GM12878 (cell line): Measurements from ENCODE around the gene CACNA1D. TPM values are rescaled to one million over a fixed set of nuclear protein-coding genes. Genes with fewer than 3 reads are reported as not detected.

Experiments used
- ATAC-seq: fragments of 200-7000 bp; cut with Tn5 transposase; 3 replicates; pipeline ENCODE4 v1.9.1; 2020; ENCODE audit warnings: mild to moderate bottlenecking, moderate library complexity
- BruUV-seq: library from RNA; stranded (reverse); fragments of 400-500 nt; replicated peaks from 2 replicates; lab custom pipeline; 2021; lab: Mats Ljungman, UMichigan
- CTCF ChIA-PET: fragments of 300-600 bp; sonication (Branson Sonifier 250); formaldehyde crosslinking; extraction: SDS; loops from one replicate; lab custom pipeline; 2021; ENCODE audit warnings: inconsistent platforms; lab: Yijun Ruan, JAX
- POLR2A ChIA-PET: fragments of 350-600 bp; formaldehyde crosslinking; extraction: SDS; loops from one replicate; lab custom pipeline; 2021; ENCODE audit warnings: inconsistent platforms; lab: Charles Lee
- RAD21 ChIA-PET: fragments of 300-600 bp; sonication (Branson Sonifier 250); formaldehyde crosslinking; loops from one replicate; lab custom pipeline; 2023; ENCODE audit warnings: antibody characterized with exemption; ENCODE audit not compliant: unreplicated experiment; lab: Charles Lee
- SMC1A ChIA-PET: fragments of 300-600 bp; sonication (Branson Sonifier 250); formaldehyde crosslinking; loops from one replicate; lab custom pipeline; 2023; ENCODE audit not compliant: unreplicated experiment, uncharacterized antibody; lab: Charles Lee
- DNase-seq: peaks from one replicate; pipeline ENCODE4 v3.0.0-alpha.2; 2011; ENCODE audit warnings: low read depth, low spot score
- FAIRE-seq: peaks from 3 replicates; lab custom pipeline; 2011; peaks lifted over from hg19 to GRCh38; lab: Jason Lieb, UNC
- H2AFZ ChIP-seq: 2 replicates; pipeline ENCODE4 v1.6.0; 2011; ENCODE audit warnings: low read depth, low read length, control low read depth; ENCODE audit not compliant: control insufficient read depth
- H3K27ac ChIP-seq: 2 replicates; pipeline ENCODE4 v1.5.1; 2011; ENCODE audit warnings: control low read depth; ENCODE audit not compliant: control insufficient read depth, insufficient read depth
- H3K27me3 ChIP-seq, 2 experiments: replicated peaks in 1 of 2; 2 replicates each; pipeline versions ENCODE4 v1.6.0 to v1.6.1; 2011; ENCODE audit warnings: low read length in 1 of 2; ENCODE audit not compliant: control insufficient read depth in 2 of 2, insufficient read depth in 2 of 2
- H3K36me3 ChIP-seq, 2 experiments: 2 replicates each; pipeline ENCODE4 v1.5.1; 2011; ENCODE audit warnings: low read length in 1 of 2; ENCODE audit not compliant: control insufficient read depth in 2 of 2, insufficient read depth in 2 of 2
- H3K4me1 ChIP-seq: 2 replicates; pipeline ENCODE4 v1.6.1; 2011; ENCODE audit warnings: mild to moderate bottlenecking, low read length, moderate library complexity, mixed read lengths; ENCODE audit not compliant: control insufficient read depth, insufficient read depth
- H3K4me2 ChIP-seq: 2 replicates; pipeline ENCODE4 v1.6.0; 2011; ENCODE audit warnings: control low read depth; ENCODE audit not compliant: control insufficient read depth, insufficient read depth
- H3K4me3 ChIP-seq: fragments of 200-600 bp; sonication (generic); 2 replicates; pipeline ENCODE4 v1.5.1; 2016
- H3K79me2 ChIP-seq: 2 replicates; pipeline ENCODE4 v1.6.0; 2011; ENCODE audit warnings: low read length; ENCODE audit not compliant: control insufficient read depth, insufficient read depth
- H3K9ac ChIP-seq: 2 replicates; pipeline ENCODE4 v1.8.0; 2011; ENCODE audit warnings: low read length, control low read depth, mixed read lengths; ENCODE audit not compliant: control insufficient read depth, insufficient read depth
- H3K9me3 ChIP-seq: replicated peaks from 3 replicates; pipeline ENCODE4 v1.5.1; 2011; ENCODE audit warnings: mild to moderate bottlenecking, low read length; ENCODE audit not compliant: control insufficient read depth, insufficient read depth
- H4K20me1 ChIP-seq: 2 replicates; pipeline ENCODE4 v1.6.0; 2011; ENCODE audit not compliant: control insufficient read depth, insufficient read depth
- CBFB ChIP-seq: IDR thresholded peaks from 2 replicates; pipeline ENCODE4 v1.6.1; 2016; ENCODE audit warnings: antibody characterized with exemption, low read depth
- CHD2 ChIP-seq: IDR thresholded peaks from 2 replicates; pipeline ENCODE4 v1.6.1; 2011; ENCODE audit warnings: low read depth, low read length, improper control_type of control experiment, borderline replicate concordance
- FOS ChIP-seq: IDR thresholded peaks from 3 replicates; pipeline ENCODE4 v1.6.1; 2011; ENCODE audit warnings: borderline replicate concordance; ENCODE audit not compliant: insufficient read length; ENCODE audit errors: extremely low read depth
- GABPA ChIP-seq: IDR thresholded peaks from 2 replicates; pipeline ENCODE4 v1.6.1; 2014; ENCODE audit warnings: antibody characterized with exemption, low read depth, mild to moderate bottlenecking, inconsistent platforms
- HCFC1 ChIP-seq: fragments of 150-350 bp; IDR thresholded peaks from 2 replicates; pipeline ENCODE4 v1.6.1; 2014; ENCODE audit warnings: low read length
- POLR2AphosphoS2 ChIP-seq: IDR thresholded peaks from 2 replicates; pipeline ENCODE4 v1.6.1; 2011; ENCODE audit warnings: low read depth, mild to moderate bottlenecking, low read length, improper control_type of control experiment, moderate library complexity
- RB1 ChIP-seq: fragments of 450-650 bp; formaldehyde crosslinking; IDR thresholded peaks from 2 replicates; pipeline ENCODE4 v1.6.1; 2017; ENCODE audit warnings: mild to moderate bottlenecking, borderline replicate concordance
- SMAD1 ChIP-seq: fragments of 450-650 bp; IDR thresholded peaks from 2 replicates; pipeline ENCODE4 v1.6.1; 2018; ENCODE audit warnings: mild to moderate bottlenecking, low read depth; ENCODE audit not compliant: partially characterized antibody
- ZBED1 ChIP-seq: IDR thresholded peaks from 2 replicates; pipeline ENCODE4 v1.6.1; 2016; ENCODE audit warnings: borderline replicate concordance
- ZNF217 ChIP-seq: fragments of 450-650 bp; IDR thresholded peaks from 2 replicates; pipeline ENCODE4 v1.6.1; 2017; ENCODE audit warnings: antibody characterized with exemption, mild to moderate bottlenecking
- ZNF24 ChIP-seq: fragments of 450-650 bp; IDR thresholded peaks from 2 replicates; pipeline ENCODE4 v1.6.1; 2017; ENCODE audit warnings: antibody characterized with exemption, mild to moderate bottlenecking
- WGBS: methylation state at CpG from one replicate; pipeline ENCODE4 v1.1.6; 2016; ENCODE audit warnings: low lambda C conversion rate; ENCODE audit not compliant: insufficient replicate concordance, insufficient coverage; ENCODE audit errors: missing lambda C conversion rate; 5-methylcytosine and 5-hydroxymethylcytosine counted together
- in situ Hi-C: fragments of 300-500 bp; cut with MboI; formaldehyde crosslinking; loops from 9 replicates; pipeline ENCODE4 v1.14.3; 2018; ENCODE audit warnings: mixed read lengths
- intact Hi-C: fragments of 100-400 bp; cut with micrococcal nuclease; formaldehyde crosslinking; loops from one replicate; pipeline ENCODE4 v1.14.2; 2022; ENCODE audit not compliant: unreplicated experiment
- polyA plus RNA-seq, 11 experiments: library from polyadenylated mRNA; depleted of rRNA in 4 of 11; unstranded in 6 of 11; stranded (reverse) in 5 of 11; fragments of >200 nt; fragmentation: Nextera tagmentation in 4 of 11; fragmentation: Illumina TruSeq in 1 of 11; extraction: Ambion mirVana in 4 of 11; extraction: Trizol in 1 of 11; gene quantifications; 1 replicate in 1 of 11; 2 replicates in 10 of 11; pipeline versions ENCODE4 v1.2.1 to v1.2.3, GENCODE V29; 2011 to 2016; ENCODE audit warnings: inconsistent platforms in 2 of 11, missing spikeins in 2 of 11, low read depth in 1 of 11
- total RNA-seq, 4 experiments: library from RNA; depleted of rRNA in 3 of 4; stranded (reverse); fragments of >200 nt in 3 of 4; fragmentation: Illumina TruSeq in 1 of 4; extraction: Trizol in 1 of 4; gene quantifications; 2 replicates each; pipeline versions ENCODE4 v1.2.1 to v1.2.3, GENCODE V29; 2013 to 2021
- TF ChIP-seq, protein P1 (sequence below): fragments of 450-650 bp; IDR thresholded peaks from 2 replicates; pipeline ENCODE4 v1.6.1; 2017; ENCODE audit warnings: mild to moderate bottlenecking, moderate library complexity
- TF ChIP-seq, protein P2 (sequence below): fragments of 450-650 bp; IDR thresholded peaks from 2 replicates; pipeline ENCODE4 v1.6.1; 2014; ENCODE audit warnings: mild to moderate bottlenecking
- TF ChIP-seq, protein P3 (sequence below): fragments of 450-650 bp; IDR thresholded peaks from 2 replicates; pipeline ENCODE4 v1.6.1; 2016; ENCODE audit warnings: mild to moderate bottlenecking

Gene CACNA1D
- total and polyA plus RNA-seq, 10 of the 15 experiments (the other 5 are each of a cell fraction or from before 2014, with no cell fraction given): 0.21 to 24.4 (median 1.6) TPM

DNA sequence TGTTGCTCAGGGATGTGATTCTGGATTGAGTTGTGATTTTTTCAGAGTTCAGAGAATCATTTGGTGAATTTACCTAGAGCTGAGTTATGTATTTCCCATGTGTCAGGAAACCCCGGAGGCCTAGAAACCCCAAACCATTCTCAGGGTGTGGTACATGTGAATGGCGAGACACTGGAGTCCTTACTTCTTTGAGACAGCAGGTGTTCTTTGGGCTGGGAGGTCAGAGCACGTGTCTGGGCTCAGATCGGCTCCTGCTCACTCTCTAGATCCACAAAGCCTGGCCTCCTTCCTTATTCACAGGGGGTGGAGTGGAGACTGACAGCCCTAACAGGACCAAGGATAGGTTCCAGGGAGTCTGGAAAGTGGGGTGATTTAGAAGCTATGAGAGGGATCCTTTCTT, 206.0 kb downstream of the CACNA1D start:
- ChIA-PET POLR2A (interaction anchor here (0.6 kb wide), 1 partner anchor 989 kb away, joined by 3 read pairs; no protein-coding TSS in a partner anchor), CTCF (interaction anchor here (1.5 to 4.4 kb wide), 3 partner anchors 9 to 190 kb away, joined by 4 to 38 read pairs (median 4); no protein-coding TSS in a partner anchor), RAD21 (interaction anchor here (1.6 kb wide), 1 partner anchor 10 kb away, joined by 5 read pairs; no protein-coding TSS in a partner anchor), SMC1A (interaction anchor here (1.1 to 1.7 kb wide), 2 partner anchors 10 to 20 kb away, joined by 3 to 9 read pairs; no protein-coding TSS in a partner anchor)
- no peak overlapping the region for H3K27ac ChIP-seq
- no peak for FAIRE-seq
- H3K4me2 ChIP-seq: no peak overlapping the region
- DNase-seq: no peak
- TF ChIP-seq HCFC1 (no peak), CHD2 (no peak), RB1 (no peak), FOS (no peak), ZNF217 (no peak), SMAD1 (no peak), CBFB (no peak), POLR2AphosphoS2 (no peak), ZNF24 (no peak), GABPA (no peak), ZBED1 (no peak)
- TF ChIP-seq, protein P1, sequence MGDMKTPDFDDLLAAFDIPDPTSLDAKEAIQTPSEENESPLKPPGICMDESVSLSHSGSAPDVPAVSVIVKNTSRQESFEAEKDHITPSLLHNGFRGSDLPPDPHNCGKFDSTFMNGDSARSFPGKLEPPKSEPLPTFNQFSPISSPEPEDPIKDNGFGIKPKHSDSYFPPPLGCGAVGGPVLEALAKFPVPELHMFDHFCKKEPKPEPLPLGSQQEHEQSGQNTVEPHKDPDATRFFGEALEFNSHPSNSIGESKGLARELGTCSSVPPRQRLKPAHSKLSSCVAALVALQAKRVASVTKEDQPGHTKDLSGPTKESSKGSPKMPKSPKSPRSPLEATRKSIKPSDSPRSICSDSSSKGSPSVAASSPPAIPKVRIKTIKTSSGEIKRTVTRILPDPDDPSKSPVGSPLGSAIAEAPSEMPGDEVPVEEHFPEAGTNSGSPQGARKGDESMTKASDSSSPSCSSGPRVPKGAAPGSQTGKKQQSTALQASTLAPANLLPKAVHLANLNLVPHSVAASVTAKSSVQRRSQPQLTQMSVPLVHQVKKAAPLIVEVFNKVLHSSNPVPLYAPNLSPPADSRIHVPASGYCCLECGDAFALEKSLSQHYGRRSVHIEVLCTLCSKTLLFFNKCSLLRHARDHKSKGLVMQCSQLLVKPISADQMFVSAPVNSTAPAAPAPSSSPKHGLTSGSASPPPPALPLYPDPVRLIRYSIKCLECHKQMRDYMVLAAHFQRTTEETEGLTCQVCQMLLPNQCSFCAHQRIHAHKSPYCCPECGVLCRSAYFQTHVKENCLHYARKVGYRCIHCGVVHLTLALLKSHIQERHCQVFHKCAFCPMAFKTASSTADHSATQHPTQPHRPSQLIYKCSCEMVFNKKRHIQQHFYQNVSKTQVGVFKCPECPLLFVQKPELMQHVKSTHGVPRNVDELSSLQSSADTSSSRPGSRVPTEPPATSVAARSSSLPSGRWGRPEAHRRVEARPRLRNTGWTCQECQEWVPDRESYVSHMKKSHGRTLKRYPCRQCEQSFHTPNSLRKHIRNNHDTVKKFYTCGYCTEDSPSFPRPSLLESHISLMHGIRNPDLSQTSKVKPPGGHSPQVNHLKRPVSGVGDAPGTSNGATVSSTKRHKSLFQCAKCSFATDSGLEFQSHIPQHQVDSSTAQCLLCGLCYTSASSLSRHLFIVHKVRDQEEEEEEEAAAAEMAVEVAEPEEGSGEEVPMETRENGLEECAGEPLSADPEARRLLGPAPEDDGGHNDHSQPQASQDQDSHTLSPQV: no peak
- TF ChIP-seq, protein P2, sequence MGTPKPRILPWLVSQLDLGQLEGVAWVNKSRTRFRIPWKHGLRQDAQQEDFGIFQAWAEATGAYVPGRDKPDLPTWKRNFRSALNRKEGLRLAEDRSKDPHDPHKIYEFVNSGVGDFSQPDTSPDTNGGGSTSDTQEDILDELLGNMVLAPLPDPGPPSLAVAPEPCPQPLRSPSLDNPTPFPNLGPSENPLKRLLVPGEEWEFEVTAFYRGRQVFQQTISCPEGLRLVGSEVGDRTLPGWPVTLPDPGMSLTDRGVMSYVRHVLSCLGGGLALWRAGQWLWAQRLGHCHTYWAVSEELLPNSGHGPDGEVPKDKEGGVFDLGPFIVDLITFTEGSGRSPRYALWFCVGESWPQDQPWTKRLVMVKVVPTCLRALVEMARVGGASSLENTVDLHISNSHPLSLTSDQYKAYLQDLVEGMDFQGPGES: no peak
- TF ChIP-seq, protein P3, sequence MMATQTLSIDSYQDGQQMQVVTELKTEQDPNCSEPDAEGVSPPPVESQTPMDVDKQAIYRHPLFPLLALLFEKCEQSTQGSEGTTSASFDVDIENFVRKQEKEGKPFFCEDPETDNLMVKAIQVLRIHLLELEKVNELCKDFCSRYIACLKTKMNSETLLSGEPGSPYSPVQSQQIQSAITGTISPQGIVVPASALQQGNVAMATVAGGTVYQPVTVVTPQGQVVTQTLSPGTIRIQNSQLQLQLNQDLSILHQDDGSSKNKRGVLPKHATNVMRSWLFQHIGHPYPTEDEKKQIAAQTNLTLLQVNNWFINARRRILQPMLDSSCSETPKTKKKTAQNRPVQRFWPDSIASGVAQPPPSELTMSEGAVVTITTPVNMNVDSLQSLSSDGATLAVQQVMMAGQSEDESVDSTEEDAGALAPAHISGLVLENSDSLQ: no peak
- no peak overlapping the region for H2AFZ ChIP-seq
- BruUV-seq: no TSS peak
- no peak for ATAC-seq
- no peaks in the 10 kb centered on the region for H3K4me1 ChIP-seq
- no peaks in the 10 kb centered on the region for H3K36me3 ChIP-seq
- no peaks in the 10 kb centered on the region for H4K20me1 ChIP-seq
- no peak overlapping the region for H3K4me3 ChIP-seq
- no peaks in the 10 kb centered on the region for H3K79me2 ChIP-seq
- no peak overlapping the region for H3K9ac ChIP-seq
- WGBS: 2% methylated on average over 4 of the region's 4 CpGs
- no peaks in the 10 kb centered on the region for H3K27me3 ChIP-seq
- H3K9me3 ChIP-seq: no peaks in the 10 kb centered on the region
- in situ Hi-C loops (loop anchor here (5.0 kb wide), 1 partner anchor 323 kb away; no protein-coding TSS in a partner anchor), intact Hi-C loops (loop anchor here (10.0 kb wide), 1 partner anchor 96 kb away; no protein-coding TSS in a partner anchor)
